ENCODE data around the gene CDH7. TPM values are rescaled to one million over a fixed set of nuclear protein-coding genes. Genes with fewer than 3 reads are reported as not detected.

Gene CDH7
- total RNA-seq, 4 donors from 2014 or later = 0.04 TPM; not detected in 3

DNA sequence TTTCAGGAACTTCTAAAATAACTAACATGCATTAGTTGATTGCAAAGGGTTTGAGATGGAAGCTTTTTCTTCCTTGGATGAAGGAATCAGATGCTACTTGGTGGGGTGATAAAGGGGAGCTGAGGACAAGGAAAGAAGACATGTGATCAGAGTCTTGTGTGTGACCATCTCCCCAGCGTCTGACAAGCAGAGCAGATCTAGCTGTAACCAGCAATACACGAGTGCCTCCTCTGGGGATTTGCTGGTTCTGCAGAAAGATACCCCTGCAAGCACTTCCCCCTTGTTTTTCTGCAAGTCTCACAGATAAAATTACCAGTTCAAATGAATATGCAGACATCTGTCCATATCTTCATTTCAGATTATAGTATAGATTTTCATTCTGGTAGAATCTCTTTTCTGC, 2.7 kb downstream of the CDH7 start:
- TF ChIP-seq POLR2A (IDR thresholded peaks at IDR 0.05) = no peak
- TF ChIP-seq CTCF (IDR thresholded peaks at IDR 0.05) = no peak
- TF ChIP-seq EP300 (IDR thresholded peaks at IDR 0.05) = no peak
- TF ChIP-seq POLR2AphosphoS5 (IDR thresholded peaks at IDR 0.05) = no peak
- H3K4me1 ChIP-seq = peaks cover 0 to 18% (median 3%) of the 10 kb centered on the region in 3 donors
- H3K27me3 ChIP-seq = peaks cover 31% of the 10 kb centered on the region
- no peaks in the 10 kb centered on the region for H3K36me3 ChIP-seq
- H3K9me3 ChIP-seq = no peaks in the 10 kb centered on the region
- no peak overlapping the region for H3K27ac ChIP-seq
- no peak overlapping the region for H3K4me3 ChIP-seq
- 0 to 4% methylated on average over 2 of the region's 2 CpGs for WGBS, 2 donors (ENCODE audit: low coverage in 1 of 2)
- no peak for ATAC-seq

DNA sequence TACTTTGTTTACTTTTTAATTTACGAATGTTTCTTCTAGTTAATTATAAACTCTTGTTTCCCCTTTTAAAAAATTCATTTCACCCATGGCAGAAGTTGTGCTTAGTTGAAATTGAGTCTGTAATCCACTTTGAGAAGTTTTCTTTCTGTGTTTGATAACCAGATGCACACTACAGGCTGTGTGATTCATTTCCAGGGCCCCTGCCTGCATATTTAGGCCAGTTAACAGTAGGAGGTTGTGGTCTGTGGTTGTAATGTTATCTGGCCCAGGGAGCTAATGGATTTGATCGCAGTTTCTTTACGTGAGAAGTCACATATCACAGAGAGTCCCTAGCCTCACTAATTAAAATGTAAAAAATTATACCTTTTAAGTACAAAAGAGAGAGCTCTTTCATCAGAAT, 3.3 kb downstream of the CDH7 start:
- 30 to 41% methylated on average over 3 of the region's 3 CpGs for WGBS, 2 donors (ENCODE audit: low coverage in 1 of 2)
- peaks cover 25% of the 10 kb centered on the region for H3K27me3 ChIP-seq
- H3K9me3 ChIP-seq = no peaks in the 10 kb centered on the region
- TF ChIP-seq POLR2A (IDR thresholded peaks at IDR 0.05) (no peak), EP300 (IDR thresholded peaks at IDR 0.05) (no peak), CTCF (IDR thresholded peaks at IDR 0.05) (no peak), POLR2AphosphoS5 (IDR thresholded peaks at IDR 0.05) (no peak)
- no peaks in the 10 kb centered on the region for H3K36me3 ChIP-seq
- no peak overlapping the region for H3K27ac ChIP-seq
- no peak for ATAC-seq
- H3K4me1 ChIP-seq = peaks cover 0 to 18% (median 3%) of the 10 kb centered on the region in 3 donors
- H3K4me3 ChIP-seq = no peak overlapping the region

GRCh38 chr18:65755616-65756015, 4.8 kb downstream of the CDH7 start:
- Histone ChIP-seq H3K27ac (no peak overlapping the region), H3K4me3 (no peak overlapping the region), H3K9me3 (no peaks in the 10 kb centered on the region), H3K36me3 (no peaks in the 10 kb centered on the region), H3K27me3 (peaks cover 12% of the 10 kb centered on the region), H3K4me1 (peaks cover 0 to 10% (median 1%) of the 10 kb centered on the region in 3 donors)
- no peak for TF ChIP-seq POLR2AphosphoS5 (IDR thresholded peaks at IDR 0.05)
- no peak for TF ChIP-seq CTCF (IDR thresholded peaks at IDR 0.05)
- TF ChIP-seq POLR2A (IDR thresholded peaks at IDR 0.05) = no peak
- TF ChIP-seq EP300 (IDR thresholded peaks at IDR 0.05) = no peak
- ATAC-seq = no peak

- H3K27me3 ChIP-seq = no peaks in the 10 kb centered on the region
- H3K9me3 ChIP-seq = no peaks in the 10 kb centered on the region
- H3K27ac ChIP-seq = no peak overlapping the region
- H3K4me3 ChIP-seq = no peak overlapping the region
- TF ChIP-seq CTCF (IDR thresholded peaks at IDR 0.05) (no peak), EP300 (IDR thresholded peaks at IDR 0.05) (no peak), POLR2A (IDR thresholded peaks at IDR 0.05) (no peak), POLR2AphosphoS5 (IDR thresholded peaks at IDR 0.05) (no peak)
- H3K36me3 ChIP-seq = no peaks in the 10 kb centered on the region
- no peaks in the 10 kb centered on the region for H3K4me1 ChIP-seq
- ATAC-seq = no peak
- WGBS, 2 donors (ENCODE audit: low coverage in 1 of 2) = 64 to 100% methylated on average over 1 of the region's 1 CpG
These were observed 9.6 kb downstream of the CDH7 start for GRCh38 chr18:65760457-65760856.

DNA sequence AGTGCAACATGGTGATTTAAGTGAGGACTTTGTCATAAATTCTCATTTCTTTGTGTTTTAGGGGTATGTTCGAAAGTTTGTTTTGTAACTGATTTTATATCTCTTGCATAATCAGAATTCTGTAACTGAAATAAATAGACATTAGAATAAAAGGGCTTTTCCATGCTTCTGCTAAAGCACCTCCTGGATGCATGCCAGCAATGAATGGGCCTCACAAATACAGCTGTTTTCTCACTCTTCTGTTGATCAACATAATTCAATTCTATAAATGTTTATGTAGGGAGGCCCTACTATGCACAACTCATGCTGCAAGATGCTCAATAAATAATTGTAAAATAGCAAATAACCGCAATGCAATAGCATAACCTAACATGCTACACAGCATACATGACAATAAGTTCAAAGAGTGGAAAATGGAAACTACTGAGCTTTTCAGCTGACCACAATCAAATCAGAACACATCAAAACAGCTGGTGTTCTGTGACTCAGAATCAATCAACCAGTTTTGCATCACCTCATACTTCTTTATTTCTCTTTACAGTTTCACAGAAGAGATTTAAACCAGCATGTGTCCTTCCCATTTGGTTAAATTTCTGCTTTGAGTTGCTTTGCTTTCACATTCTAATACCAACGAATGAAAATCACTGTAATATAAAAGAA, 11.0 kb downstream of the CDH7 start:
- Histone ChIP-seq H3K4me1 (no peaks in the 10 kb centered on the region), H3K27ac (no peak overlapping the region), H3K36me3 (no peaks in the 10 kb centered on the region), H3K9me3 (no peaks in the 10 kb centered on the region), H3K4me3 (no peak overlapping the region), H3K27me3 (no peaks in the 10 kb centered on the region)
- TF ChIP-seq POLR2AphosphoS5 (IDR thresholded peaks at IDR 0.05) (no peak), EP300 (IDR thresholded peaks at IDR 0.05) (no peak)
- no peak for ATAC-seq
- WGBS, 2 donors (ENCODE audit: low coverage in 1 of 2) = 60 to 73% methylated on average over 3 of the region's 3 CpGs

All from gastroesophageal sphincter (tissue), 4 donors.